Skin of body (tissue), 2 donors: Measurements from ENCODE around the gene CYP4F22. TPM values are rescaled to one million over a fixed set of nuclear protein-coding genes. Genes with fewer than 3 reads are reported as not detected.
"Not testable (repeated sequence)": the region's sequence is repeated elsewhere in the genome, so short reads cannot be mapped to it uniquely, and the experiment has no call there.

Source experiments
- DNase-seq: peaks from one replicate; lab custom pipeline; 2025; lab: John Stamatoyannopoulos, UW
- total RNA-seq: library from RNA; depleted of rRNA; stranded (reverse); fragments of >200 nt; gene quantifications from one replicate; pipeline ENCODE4 v1.2.3, GENCODE V29; 2014

CYP4F22 gene
- total RNA-seq, 1 donor from 2014 or later: 15.2 TPM

GRCh38 chr19:15488489-15489226, 19.7 kb upstream of the CYP4F22 start:
- no peak for DNase-seq

GRCh38 chr19:15495151-15495550, 13.2 kb upstream of the CYP4F22 start:
- DNase-seq: no peak

- DNase-seq: no peak
Observed at GRCh38 chr19:15498156-15498858, 10.0 kb upstream of the CYP4F22 start.

- DNase-seq: no peak
Observed at GRCh38 chr19:15498910-15499309, 9.4 kb upstream of the CYP4F22 start.

GRCh38 chr19:15501596-15501995, 6.7 kb upstream of the CYP4F22 start:
- DNase-seq: no peak

GRCh38 chr19:15502264-15502663, 6.1 kb upstream of the CYP4F22 start:
- DNase-seq: no peak

GRCh38 chr19:15506074-15506571, 2.2 kb upstream of the CYP4F22 start:
- no peak for DNase-seq

GRCh38 chr19:15507068-15508034, 974 bp upstream of the CYP4F22 start:
- no peak for DNase-seq

- no peak for DNase-seq
Observed at GRCh38 chr19:15511671-15512424, 3.5 kb downstream of the CYP4F22 start.

- DNase-seq: not testable (repeated sequence)
Observed at GRCh38 chr19:15515227-15515625, 6.9 kb downstream of the CYP4F22 start.

GRCh38 chr19:15516363-15516762, 8.0 kb downstream of the CYP4F22 start:
- no peak for DNase-seq

GRCh38 chr19:15517778-15518177, 9.5 kb downstream of the CYP4F22 start:
- DNase-seq: no peak

GRCh38 chr19:15519433-15519976, 11.2 kb downstream of the CYP4F22 start:
- no peak for DNase-seq

- DNase-seq: no peak
Observed at GRCh38 chr19:15524781-15525180, 16.5 kb downstream of the CYP4F22 start.

- no peak for DNase-seq
Observed at GRCh38 chr19:15525291-15525690, 17.0 kb downstream of the CYP4F22 start.

GRCh38 chr19:15526408-15526807, 18.1 kb downstream of the CYP4F22 start:
- DNase-seq: no peak

GRCh38 chr19:15527705-15528104, 19.4 kb downstream of the CYP4F22 start:
- DNase-seq: no peak

GRCh38 chr19:15529774-15530372, 21.5 kb downstream of the CYP4F22 start:
- DNase-seq: no peak

- DNase-seq: no peak
Observed at GRCh38 chr19:15532779-15533521, 24.6 kb downstream of the CYP4F22 start.

GRCh38 chr19:15533522-15533830, 25.2 kb downstream of the CYP4F22 start:
- not testable (repeated sequence) for DNase-seq
